NCI-H128 (cell line): ENCODE data around the gene RAPGEF6.
"Not testable (repeated sequence)": the region's sequence is repeated elsewhere in the genome, so short reads cannot be mapped to it uniquely, and the experiment has no call there.

ENCODE experiments used
- DNase-seq: peaks from one replicate; lab custom pipeline; 2025; ENCODE audit not compliant: unreplicated experiment; lab: John Stamatoyannopoulos, UW

RAPGEF6 gene

DNA sequence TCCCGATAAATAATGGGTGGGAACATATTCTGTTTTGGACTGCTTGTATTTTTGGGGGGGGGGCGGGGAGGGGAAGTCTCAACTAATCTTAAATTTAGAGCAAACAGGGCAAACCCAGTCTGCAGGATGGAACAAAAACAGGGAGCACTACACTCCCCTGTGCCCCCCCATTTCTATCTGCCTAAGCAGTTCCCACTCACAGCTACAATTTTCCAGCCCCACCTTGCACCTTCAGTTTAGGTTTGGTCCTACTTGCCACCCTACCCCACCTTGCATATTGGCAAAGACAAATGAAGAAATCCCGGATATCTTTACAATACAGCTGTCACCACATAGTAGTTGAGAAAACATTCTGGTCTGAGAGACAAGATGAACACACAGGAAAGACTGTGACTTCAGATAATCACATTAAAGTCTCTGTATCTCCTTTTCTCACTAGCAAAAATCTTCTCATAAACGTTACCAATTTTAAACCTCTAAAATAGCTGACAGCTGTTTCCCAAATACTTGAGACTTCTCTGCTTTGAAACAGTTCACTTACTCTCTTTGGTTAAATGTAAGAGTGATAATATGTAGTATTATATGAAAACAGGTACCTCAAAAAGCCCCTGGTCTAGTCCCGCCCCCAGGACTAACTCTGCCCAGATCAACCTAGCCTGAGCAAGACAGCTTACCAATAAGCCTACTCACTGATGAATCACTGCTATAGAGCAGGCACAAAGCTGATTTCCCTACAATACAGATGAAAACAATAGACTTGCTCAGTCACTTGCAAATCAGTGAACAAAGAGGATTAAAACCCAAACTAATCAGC, 5.2 kb upstream of the RAPGEF6 start:
- DNase-seq: no peak

DNA sequence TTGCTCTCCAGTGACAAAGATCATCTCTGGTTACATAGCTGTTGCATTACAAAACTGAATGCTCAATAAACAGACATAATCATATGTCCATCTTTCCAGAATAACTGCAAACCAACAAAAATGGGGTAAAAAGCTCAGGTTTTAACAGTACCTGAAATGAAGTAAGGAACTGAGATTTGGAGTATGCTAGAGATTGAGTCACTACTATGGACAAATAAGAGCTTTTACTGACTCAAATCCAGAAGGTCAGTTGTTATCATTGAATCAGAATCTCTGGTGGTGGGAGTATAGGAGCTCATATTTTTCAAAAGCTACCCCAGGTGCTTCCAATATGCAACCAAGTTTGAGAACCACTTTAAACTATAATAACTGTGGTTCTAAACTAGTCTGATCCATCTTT, 4.1 kb upstream of the RAPGEF6 start:
- DNase-seq: no peak

DNA sequence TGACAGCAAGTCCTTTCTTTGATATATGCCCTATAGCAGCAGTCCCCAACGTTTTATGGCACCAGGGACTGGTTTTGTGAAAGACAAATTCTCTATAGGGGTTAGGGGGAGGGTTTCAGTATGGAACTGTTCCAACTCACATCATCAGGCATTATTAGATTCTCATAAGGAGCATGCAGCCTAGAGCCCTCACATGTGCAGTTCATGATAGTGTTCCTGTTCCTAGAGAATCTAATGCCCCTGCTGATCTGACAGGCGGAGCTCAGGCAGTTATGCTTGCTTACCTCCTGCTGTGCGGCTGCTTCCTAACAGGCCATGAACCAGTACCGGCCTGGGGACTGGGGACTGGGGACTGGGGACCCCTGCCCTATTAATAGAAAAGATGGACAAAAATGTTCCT, 2.7 kb upstream of the RAPGEF6 start:
- no peak for DNase-seq

DNA sequence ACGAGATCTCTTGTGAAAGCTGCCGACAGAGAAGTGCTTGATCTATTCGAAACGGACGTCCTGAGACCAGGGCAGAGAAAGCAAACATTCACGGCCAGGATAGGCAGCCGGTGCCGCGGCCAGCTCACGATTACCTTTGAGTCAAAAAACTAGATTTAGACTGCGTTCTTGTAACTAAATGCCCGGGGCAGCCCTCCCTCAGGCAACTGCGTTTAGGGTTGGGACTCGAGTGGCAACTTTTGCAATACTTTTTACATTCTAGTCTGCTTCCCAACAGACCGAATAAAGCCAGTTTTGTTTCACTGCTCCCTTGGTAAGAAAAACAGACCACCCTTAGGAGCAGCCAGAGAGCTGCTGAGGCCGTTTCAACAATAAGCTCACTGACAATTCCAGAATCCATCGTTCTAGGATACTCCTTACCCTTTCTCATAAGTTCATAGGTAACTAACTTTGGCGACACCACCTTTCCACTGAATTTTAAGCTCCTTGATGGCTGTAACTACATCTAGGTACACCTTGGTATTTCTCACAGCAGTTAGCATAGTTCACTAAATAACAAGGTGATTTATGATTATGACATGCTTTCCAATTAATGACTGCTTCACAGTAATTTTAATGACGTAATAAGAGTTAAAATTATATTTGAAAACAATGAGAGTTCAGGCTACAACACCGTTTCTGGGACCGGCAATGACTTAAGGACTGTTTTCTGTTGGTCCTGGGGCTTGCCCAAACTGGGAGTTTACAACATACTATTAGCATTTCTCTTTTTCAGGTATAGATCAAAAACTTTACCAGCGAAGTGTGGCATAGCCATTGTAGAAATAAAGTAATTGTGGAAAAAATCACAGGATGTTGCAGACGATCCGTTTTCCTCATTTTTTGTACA, 899 bp upstream of the RAPGEF6 start:
- no peak for DNase-seq

DNA sequence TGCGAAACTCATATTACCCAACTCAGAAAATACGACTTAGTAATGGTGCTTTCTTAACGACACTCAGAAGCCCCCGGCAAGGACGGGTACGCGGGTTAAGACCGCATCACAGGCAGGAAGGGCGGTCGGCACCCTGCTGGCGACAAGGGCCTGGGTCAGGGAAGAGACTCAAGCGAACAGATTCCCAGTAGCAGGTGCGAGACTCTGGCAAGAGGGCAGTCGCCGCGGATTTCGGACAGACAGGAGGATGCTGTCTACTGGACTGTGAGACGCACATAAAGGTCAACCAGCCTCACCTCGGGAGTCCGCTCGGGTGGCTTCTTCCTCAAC, 398 bp downstream of the RAPGEF6 start:
- peak; percentile 11 for DNase-seq

DNA sequence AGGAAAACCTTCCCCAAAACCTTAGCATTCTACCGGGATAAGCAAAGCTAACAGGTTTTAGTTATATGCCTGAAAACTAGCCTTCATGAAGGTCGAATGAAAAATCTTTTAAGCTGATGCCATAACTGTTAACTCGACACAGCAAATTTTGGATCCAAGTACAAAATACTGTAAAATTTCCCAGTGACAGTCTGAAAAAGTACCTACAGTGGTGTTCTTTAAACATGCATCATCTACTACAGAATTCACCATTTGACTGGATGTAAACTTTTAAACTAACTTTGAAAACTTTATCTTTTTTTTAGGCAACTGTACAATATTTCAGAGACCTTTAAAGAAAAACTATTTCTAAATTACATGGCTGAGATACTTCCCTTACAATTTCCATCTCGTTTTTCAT, 791 bp downstream of the RAPGEF6 start:
- no peak for DNase-seq

DNA sequence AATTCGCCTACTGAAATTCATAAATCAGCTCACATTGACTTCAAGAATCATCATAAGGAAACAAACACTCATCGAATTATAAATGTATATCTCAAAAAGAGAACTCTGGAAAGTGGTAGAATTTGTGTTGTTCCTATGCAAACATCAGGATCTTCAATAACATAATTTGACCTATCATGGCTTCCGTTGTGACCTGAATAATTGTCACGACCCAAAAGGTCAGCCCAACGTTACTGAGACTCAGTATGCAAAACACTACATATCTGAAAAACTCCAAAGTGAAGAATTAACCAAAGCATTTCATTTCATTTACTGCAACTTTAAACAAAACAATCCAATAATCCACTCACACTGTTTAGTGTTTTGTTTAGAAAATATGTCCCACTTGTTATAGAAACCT, 1.2 kb downstream of the RAPGEF6 start:
- DNase-seq: no peak

DNA sequence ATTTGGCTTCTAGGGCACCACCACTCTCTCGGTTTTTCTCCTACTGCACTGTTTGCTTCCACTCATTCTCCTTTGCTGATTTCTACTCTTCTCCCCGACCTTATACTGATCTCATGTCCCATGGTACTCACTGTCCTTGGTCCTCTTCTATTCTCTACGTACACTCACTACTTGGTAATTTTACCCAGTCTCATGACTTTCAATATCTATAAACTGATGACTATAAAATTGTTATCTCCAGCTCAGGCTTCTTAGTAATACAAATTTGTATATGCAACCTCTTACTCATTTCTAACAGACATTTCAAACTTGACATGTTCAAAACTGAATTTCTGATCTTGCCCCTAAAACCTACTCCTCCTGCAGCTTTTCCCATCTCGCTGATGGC, 4.1 kb downstream of the RAPGEF6 start:
- no peak for DNase-seq

DNA sequence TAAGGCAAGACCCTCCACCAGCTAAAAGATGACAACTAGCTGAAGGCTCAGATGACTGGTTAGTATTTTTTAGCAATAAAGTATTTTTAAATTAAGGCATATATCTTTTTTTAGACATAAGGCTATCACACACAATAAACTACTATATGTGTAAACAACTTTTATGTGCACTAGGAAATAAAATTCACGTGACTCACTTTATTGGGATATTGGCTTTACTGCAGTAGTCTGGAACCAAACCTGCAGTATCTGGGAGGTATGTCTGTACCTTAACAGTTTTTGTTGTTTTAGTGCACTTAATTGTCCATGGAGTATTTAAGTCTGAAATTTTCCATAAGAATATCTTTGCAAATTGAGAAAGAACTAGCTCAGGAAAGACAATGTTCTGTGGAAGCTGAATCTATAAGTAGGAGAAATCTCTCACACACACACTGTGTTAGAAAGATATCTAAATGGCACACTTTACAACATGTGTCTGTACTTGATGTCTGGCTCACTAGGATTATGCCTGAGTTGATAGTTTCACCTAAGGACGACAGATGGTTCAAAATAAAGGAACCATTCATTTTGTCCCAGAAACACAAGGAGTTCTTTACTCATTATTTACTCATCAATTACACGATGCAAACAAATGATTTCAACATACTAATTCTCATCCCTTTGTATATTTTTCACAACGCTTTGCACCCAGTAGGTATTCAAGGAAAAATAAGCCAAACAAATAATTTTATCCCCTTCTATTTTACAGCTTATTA, 4.6 kb downstream of the RAPGEF6 start:
- DNase-seq: no peak

DNA sequence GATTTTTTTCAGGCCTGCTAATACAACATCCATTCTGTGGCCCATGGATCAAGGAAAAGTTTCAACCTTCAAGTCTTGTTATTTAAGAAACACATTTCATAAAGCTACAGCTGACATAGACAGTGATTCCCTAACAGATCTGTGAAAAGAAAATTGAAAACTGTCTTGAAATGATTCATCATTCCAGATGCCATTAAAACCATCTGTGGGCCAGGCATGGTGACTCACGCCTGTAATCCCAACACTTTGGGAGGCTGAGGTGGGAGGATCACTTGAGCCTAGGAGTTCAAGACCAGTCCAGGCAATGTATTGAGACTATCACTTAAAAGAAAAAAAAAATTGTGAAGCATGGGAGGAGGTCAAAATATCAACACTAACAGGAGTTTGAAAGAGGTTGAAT, 6.0 kb downstream of the RAPGEF6 start:
- no peak for DNase-seq

DNA sequence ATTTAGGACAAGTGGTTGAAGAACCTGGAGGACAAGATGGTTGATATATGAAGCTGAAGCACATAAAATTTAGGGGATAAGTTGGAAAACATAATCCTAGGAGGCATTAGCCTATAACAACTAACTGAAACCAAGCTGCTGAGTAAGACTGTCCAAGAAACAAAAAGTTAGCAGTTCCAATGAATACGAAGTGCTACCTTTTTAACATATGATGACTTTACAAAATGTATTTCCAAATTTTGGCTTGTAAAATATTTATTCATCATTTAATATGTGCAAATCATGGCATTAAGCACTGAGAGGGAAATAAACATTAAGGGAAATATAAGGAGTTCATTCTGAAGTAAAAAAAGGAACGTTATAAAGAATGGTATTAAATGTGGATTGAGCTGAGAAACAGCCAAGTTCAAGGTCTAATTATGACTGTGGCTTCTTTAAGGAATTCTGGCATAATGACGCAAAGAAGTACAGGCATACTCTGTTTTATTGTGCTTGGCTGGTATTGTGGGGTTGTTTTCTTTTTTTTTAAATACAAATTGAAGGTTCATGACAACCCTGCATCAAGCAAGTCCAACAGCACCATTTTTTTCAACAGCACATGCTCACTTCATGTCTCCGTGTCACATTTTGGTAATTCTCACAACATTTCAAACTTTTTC, 7.7 kb downstream of the RAPGEF6 start:
- DNase-seq: no peak

DNA sequence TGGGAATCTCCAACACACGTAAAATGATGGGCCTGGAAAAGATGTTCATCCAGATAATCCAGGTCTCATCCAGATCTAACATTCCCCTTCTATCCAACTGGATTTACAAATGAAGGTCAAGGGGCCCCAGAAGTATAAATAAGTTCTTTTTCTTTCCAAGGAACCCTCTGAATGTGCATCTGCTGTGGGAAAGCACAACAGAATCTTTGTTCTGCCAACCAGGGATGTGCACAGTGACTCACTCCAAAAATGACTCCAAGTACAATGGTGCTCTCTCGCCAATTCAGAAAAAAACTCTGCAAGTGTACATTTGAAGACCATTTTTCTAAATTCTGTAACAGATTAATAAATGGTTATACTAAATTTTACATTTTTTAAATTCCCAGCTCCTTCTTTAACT, 12.4 kb downstream of the RAPGEF6 start:
- no peak for DNase-seq

DNA sequence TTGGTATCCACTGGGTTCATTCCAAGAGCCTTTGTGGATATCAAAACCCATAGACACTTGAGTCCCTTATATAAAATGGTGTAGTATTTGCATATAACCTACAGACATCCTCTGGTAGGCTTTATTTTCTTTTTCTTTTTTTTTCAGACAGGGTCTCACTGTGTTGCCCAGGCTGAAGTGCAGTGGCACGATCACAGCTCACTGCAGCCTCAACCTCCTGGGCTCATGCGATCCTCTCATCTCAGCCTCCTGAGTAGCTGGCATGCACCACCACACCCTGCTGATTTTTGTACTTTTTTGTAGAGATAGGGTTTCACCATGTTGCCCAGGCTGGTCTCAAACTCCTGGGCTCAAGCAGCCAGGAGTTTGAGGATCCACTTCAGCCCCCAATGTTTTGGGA, 13.9 kb downstream of the RAPGEF6 start:
- DNase-seq: not testable (repeated sequence)

DNA sequence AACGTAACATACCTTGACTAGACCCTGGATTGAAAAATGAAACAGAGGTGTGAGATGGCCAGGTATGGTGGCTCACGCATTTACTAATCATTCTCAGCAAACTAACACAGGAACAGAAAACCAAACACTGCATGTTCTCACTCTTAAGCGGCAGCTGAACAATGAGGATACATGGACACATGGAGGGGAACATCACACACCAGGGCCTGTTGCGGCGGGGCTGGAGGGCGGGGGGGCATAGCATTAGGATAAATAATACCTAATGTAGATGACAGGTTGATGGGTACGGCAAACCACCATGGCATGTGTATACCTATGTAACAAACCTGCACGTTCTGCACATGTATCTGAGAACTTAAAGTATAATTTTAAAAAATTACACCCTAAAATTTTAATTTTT, 15.9 kb downstream of the RAPGEF6 start:
- no peak for DNase-seq

DNA sequence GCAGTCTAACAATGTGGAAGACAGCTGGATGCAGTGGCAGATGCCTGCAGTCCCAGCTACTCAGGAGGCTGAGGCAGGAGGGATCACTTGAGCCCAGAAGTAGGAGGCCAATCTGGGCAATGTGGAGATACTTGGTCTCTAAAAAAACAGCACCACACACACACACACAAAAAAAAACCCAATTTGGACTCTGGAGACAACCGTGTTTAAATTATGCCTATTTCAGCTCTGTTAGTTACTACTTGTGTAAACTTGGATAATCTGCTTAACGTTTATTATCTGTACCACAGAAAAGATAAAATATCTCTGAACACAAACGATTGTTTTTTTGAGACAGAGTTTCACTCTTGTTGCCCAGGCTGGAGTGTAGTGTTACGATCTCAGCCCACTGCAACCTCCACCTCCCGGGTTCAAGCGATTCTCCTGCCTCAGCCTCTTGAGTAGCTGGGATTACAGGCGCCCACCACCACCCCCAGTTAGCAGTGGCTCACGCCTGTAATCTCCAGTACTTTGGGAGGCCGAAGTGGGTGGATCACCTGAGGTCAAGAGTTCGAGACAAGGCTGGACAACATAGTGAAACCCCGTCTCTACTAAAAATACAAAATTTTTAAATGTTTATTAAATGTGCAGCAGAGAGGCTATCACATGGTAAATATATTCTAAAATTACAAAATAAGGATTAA, 17.7 kb downstream of the RAPGEF6 start:
- DNase-seq: no peak

DNA sequence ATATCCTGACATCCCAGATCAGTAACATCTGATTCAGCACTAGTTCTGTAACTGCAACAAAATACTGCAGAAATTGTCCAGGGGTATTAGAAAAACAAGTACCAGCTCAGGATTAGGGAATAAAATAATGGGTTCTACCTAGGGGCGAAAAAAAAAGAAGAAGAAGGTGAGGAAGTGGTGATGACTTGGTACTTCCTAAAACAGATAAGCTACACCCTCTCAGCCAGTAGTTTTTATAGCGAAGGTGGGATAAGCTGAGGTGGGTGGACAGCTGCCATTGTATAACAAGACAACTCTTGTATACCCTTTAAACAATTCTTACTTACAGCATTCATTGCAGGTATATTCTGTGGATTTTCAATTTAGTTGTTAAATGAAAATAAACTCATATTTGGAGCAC, 19.1 kb downstream of the RAPGEF6 start:
- no peak for DNase-seq

DNA sequence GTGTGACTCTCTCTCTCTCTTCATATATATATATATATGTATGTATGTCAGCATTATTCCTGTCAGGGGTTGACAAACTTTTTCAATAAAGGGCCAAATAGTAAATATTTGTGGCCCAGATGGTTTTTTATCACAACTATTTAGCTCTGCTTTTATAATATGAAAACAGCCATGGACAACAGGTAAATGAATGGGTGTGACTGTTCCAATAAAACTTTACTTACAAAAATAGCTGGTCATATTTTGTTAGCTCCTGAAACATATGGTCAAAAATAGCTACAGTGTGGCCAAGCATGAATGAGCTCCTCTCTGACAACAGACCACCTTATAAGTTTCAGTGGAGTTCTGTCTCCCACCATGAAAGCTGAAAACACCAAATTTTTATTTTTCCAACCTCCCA, 21.6 kb downstream of the RAPGEF6 start:
- no peak for DNase-seq

DNA sequence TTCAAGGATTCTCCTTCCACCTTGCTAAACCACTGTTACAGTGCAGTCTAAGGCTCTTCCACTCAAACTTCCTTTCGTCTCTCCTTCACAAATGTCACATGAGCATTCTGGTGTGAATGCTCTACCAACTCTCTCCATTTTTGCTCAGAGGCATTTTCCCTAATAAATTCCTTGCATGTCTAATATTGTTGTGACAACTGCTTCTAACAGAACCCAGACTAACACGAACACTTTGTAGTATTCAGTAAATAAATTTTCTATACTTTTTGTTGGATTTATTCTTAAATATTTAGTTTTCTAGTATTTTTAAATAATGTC, 24.0 kb downstream of the RAPGEF6 start:
- no peak for DNase-seq

DNA sequence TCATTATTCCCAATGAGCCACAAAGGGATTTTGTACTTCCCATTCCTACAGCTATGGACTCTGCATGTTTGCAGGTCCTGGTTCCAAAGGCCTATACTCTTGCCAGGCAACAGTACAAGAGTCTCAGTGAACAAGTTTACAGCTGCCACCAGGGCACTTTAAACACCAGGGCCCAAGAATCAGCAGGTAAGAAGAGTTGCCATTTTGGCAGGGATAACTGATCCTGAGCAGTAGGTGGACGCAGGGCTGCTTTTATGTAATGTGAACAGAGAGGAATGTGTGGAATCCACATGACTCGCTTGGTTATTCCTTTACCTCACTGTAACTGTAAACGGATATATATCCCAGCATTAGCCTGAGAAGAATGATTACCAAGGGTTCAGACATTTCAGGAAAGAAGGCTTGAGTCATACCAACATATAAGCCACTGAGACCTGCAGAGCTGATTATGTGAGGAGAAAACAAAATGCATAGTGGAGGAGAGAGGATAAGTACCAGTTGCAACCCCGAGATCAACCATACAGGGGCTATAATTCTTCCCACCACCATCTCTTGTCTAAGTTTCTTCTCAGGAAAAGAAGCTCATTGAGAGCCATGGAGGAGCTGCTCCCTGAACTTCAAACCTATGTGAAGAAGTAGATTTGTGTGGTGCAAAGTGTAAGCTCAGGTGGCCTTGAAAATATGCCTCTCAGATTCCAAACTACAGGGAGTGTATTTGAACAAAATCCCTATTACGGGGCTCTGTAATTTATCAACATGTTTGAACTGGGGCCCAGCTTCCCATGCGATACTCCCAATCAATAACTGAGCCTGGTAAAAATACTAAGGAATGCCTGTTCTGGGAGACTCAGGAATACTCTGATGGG, 24.6 kb downstream of the RAPGEF6 start:
- no peak for DNase-seq

DNA sequence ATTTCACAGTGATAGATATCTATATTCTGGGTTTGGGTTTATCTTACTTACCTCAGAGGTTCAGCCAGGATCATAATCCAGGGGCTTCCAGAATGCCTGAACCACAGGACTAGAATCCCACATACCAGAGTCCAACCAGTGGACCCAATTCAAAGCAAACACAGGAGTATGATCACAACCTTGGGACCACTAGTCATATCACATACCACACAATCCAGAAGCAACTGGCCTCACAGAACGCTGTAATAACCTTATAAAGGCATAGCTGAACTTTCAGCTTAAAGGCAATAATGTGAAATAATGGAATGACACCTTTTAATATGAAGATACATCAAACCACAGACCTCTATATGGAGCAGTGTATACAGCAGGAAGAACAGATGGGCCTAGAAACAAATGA, 25.3 kb downstream of the RAPGEF6 start:
- DNase-seq: no peak
